ENCODE data around the gene TNFAIP2.

The TNFAIP2 gene

DNA sequence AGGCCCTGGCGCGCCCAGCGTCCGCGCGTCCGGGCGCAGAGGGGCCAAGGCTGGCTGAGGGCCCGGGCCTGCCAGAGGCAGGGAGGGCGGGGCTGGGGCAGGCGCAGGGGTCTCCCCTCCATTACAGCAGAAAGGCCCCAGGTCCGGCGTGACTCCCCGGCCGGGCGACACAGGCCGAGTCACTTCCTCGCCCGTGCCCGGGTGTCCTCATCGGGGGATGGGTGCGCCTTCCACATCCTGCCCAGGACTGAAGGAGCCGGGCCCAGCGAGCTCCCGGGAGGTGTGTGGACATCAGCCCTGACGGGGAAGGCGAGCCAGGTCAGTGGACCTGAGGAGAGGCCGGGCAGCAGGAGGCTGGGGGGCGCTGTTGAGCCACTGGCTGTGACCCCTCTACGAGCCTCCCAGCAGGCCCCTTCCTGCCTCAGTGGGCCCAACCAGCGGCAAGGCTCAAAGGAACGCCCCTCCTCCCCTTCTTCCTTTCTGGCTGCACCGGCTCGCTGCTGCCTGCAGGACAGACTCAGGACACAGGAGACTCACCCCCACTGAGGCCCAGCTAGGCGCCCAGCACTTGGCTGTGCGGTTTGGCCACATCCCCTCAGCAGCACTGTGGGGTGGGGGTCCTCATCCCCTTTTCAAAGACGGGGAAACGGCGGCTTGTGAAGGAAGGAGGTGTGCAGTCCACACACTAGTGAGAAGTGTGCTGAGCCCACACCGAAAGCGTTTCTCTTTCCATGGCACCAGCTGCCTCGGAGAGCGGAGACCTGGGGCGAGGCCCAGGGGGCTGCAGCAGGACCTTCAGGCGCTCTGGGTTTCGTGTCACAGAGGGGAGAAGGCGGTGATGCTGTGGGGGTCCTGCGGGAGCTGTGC is 606 bp downstream of the TNFAIP2 start:
- no peak for DNase-seq

DNA sequence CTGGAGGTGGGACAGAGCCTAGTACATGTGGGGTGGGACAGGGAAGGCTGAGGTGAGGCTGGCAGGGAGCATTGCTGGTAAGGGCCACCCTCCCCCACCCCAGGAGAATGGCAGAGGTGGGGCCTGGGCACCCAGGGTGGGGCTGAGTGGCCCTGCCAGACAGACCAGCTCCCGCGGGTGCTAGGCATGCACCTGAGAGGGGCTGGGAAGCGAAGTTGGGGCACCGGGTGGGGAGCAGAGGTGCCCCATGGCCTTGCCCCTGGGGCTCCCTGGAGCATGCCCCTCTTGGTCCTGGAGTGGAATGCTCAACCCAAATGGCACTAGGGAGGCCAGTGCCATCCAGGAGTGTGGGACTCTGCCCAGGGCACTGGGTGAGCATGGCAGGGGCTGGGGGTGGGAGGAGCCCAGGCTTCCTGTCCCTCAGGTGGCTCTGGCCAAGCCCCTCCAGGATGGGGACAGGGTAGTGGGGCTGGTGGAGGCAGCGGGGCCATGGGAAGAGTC is 1.3 kb downstream of the TNFAIP2 start:
- no peak for DNase-seq

DNA sequence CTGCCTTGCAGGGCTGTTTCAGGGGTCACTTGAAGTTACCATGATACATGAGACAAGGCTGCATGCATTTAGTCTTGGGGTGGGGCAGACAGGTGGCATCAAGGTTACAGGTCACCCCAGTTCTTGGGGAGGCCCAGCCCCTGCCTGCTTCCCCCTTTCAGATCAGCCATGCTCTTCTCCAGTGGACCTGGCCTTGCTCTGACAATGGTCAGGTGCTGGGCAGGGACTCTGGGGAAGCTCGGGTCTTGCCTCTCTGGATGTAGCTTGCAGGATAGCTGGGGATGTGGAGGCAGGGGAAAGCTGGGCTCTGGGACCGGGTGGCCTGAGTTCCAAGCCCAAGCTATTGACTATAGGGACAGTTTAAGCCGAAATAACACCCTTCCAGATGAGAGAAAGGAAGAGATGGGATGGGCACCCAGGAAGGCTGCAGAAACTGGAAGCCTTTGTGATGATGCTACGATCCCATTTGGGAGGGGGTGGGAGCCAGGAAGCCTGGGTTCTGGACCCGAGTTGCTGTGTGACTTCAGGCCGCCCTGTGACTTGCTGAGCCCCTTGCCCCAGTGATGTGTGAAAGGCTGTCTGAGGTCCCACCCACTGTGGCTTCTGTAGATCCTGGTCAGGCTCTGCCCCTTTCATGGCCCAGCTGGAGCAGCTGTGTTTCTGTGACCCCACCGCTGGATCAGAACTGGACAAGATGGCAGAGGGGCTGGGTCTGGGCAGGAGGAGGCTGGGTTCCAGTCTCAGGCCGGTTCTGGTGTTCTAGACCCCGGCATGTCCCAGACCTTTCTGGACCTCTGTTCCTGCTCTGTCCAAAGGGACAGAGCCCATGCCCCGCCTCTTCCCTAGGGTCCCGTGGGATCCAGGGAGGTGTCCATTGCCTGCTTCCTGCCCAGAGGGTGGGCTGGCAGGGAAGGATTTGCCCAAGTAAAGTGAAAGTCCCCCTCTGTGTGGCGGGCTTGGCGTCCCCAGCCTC is 2.1 kb downstream of the TNFAIP2 start:
- DNase-seq: no peak

GRCh38 chr14:103126088-103126872 is 3.0 kb downstream of the TNFAIP2 start:
- no peak for DNase-seq

GRCh38 chr14:103126873-103127304 is 3.6 kb downstream of the TNFAIP2 start:
- DNase-seq: no peak

GRCh38 chr14:103127356-103127755 is 4.1 kb downstream of the TNFAIP2 start:
- DNase-seq: no peak

DNA sequence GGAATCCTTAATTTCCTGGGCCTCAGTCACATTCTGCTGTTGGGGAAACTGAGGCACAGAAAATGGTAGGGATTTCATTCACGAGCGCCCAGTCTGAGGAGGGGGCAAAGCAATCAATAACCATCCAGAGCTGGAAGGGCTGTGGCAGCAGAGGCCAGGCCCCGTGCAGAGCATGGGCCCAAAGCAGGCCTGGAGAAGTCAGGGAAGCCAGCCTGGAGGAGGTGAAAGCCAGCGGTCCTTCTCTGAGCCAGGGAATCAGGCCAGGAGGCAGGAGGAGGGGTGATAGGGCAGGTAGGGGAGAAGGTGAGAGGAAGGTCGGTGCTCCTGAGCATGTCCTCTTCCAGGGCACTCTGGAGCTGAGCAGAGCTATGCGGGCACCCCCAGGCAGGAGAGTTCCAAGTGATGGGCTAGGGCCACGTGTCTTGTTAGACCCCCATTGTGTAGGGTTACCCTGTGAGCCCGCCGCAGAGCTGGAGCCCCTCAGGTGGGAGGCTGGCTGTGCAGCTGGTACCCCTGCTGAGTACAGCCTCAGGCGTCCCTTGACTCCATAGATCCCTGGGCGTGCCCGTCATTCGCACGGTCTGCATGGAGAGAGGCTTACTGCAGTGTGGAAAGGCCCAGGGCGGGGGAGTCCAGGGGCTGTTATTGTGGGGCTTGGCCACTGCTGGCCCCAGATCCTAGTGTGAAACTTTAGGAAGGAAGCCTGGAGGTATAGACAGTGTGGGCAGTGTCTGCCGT is 4.8 kb downstream of the TNFAIP2 start:
- DNase-seq: no peak

DNA sequence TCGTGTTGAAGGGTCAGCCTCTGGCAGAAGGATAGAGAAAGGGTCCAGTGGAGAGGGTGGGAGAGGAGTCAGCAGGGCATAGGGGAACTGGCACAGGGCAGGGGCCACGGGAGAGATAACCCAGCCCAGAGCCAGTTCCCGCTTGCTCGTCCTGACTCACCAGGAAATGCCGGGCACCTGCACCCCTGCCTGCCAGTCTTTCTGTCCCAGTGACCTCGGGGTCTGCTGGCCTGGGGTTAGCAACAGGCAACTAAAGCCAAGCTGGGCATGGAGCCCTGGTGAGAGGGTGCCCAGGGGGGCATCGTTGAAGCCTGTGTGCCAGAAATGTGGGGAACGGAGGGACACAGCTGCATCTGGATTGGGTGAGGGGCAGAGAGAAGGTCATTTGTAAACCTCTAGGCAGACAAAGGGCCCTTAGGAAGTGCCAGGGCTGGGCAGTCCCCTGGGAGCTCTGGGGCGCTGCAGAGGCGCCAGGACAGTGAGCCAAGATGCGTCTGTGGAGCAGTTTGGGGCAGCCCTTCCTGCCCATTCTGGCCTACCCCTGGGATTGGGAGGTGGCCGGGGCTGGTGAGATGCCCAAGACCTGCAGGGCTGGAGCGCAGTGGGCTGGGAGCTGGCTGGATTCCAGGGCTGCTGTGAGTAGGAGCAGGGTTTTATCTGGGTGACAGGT is 5.5 kb downstream of the TNFAIP2 start:
- DNase-seq: no peak

GRCh38 chr14:103129301-103130016 is 6.2 kb downstream of the TNFAIP2 start:
- no peak for DNase-seq

DNA sequence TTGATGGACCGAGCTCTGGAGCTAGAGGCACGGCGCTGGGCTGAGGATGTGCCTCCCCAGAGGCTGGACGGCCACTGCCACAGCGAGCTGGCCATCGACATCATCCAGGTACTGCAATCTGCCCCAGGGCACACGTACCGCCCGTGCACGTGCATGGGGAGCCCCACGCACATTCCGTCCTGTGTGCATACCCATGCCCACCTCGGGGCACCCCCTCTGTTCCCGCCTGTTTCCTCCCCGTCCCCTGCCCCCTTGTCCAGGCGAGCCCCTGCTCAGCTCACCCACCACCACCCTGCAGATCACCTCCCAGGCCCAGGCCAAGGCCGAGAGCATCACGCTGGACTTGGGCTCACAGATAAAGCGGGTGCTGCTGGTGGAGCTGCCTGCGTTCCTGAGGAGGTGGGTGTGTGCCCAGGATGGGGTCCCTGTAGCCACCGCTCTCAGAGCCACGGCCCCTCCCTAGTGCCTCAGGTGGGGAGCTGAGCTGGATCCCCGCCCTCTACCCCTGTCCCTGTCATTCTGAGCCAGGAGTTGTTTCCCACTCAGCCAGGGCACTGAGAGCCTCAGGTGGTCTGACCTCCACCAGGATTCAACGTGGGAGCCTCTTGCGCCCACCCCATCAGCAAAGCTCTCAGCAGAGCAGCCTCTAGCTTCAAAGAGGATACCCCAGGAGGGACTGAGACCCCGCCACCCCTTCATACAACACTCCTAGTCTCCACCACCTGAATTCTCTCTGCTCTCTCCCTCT is 6.9 kb downstream of the TNFAIP2 start:
- DNase-seq: no peak

DNA sequence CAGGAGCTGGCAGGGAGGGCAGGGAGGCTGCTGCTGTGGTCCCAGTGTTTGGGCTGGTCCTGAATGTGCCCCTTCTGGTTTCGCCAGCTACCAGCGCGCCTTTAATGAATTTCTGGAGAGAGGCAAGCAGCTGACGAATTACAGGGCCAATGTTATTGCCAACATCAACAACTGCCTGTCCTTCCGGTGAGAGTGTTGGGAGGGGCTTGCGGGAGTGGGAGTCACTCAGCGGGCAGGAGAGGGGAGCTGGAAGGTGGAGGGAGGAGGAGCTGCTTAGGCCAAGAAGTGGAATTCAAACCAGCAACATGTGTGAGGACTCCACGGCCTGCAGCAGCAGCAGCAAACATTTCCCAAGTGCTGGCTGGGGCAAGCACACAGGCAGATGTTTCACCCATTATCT is 7.7 kb downstream of the TNFAIP2 start:
- no peak for DNase-seq

DNA sequence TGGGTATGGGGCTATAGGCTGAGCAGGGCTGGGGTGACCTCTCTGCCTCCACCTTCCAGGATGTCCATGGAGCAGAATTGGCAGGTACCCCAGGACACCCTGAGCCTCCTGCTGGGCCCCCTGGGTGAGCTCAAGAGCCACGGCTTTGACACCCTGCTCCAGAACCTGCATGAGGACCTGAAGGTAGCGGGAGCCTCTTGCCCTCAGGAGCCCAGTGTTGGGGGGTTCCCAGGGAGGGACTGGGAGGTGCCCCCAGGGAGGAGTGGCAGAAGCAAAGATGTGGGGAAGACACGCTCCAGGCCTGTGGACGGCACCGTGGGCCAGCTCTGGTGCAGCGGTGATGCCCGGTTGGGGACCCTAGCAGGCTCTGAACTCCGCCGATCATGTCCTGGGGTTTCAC is 8.3 kb downstream of the TNFAIP2 start:
- DNase-seq: no peak

GRCh38 chr14:103132381-103133209 is 9.3 kb downstream of the TNFAIP2 start:
- DNase-seq: no peak

- DNase-seq: no peak
These were observed 10.2 kb downstream of the TNFAIP2 start for GRCh38 chr14:103133210-103134140.

DNA sequence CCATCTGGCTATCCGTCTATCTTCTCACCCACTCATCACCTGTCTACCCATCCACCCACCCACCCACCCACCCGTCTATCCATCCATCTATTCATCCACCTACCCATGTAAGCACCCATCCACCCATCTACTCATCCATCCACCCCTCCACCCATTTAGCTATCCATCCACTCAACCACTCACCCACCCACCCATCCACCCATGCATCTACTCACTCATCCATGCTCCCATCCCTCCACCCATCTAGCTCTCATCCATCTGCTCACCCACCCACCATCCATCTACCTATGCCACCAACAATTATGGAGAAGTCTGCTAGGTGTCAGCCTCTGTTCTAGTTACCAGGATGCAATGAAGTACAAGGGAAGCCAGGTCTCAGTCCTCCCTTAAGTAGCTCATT is 11.1 kb downstream of the TNFAIP2 start:
- DNase-seq: no peak

DNA sequence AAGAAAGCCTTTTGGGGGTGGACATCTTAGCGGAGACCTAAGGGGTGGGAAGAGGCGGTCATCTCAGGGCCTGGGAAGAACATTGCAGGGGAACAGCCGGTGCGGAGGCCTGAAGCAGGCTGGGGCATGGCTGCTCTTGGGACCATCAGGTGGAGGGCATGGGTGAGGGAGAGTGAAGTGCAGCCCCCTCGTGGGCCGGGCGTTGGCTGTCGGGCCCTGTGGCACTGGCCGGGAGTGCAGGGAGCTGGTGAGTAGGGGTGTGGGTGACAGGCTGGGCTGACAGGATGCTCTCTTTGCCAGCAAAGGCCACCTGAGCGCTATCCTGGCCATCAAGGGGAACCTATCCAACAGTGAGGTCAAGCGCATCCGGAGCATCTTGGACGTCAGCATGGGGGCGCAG is 11.7 kb downstream of the TNFAIP2 start:
- DNase-seq: no peak

DNA sequence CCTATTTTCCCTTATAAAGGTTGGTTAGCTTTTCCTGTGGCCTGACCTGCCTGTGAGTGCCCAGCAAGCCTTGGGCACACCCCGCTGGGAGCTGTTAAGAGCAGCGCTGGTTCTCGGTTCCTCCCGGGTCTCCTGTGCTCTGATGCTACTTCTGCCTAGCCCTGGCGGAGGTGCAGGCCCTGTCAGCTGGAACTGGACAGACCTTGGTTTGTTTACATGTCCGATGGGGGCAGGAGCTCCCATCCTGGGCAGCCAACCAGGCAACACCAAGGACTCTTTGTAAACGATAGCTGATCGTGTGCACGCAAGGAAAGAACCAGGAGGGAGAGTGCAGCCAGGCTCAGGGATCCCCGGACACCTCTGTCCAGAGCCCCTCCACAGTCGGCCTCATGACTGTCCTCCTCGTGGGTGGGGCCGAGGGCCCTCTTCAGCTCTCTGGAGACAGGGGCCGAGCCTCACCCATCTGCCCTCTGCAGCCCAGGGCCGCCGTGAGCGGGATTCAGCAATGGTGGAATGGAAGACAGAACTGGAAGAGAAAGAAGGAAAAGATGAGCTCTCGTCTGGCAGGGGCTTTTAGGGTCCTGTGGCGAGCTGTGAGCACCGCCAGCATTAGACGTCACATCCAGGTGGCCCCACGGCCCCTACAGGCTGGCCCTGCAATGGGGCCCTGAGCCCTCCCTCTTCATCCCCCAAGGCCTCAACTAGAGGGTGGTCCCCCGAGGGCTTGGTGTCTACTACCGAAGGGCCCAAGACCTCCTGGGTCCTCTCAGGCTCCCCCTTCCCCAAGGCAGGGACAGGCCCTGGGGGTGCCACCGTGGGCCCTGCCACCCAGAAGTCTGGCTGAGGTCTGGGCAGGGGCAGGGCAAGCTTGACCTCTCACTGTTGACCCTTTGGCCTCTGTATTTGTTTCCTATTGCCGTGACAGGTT is 12.3 kb downstream of the TNFAIP2 start:
- no peak for DNase-seq

Measured in NCI-H510A treated with DMSO at 0.1 percent for 48 hours (cell line).